Measurements from ENCODE around the gene RUNX1. TPM values are rescaled to one million over a fixed set of nuclear protein-coding genes. Genes with fewer than 3 reads are reported as not detected.
A peak's percentile ranks its signal among the peaks of the same experiment; 100 is the strongest.

The RUNX1 gene
- polyA plus RNA-seq, 1 of the 3 experiments (the other 2 are of a cell fraction): 17.1 TPM

- peak; percentile 74; the same call in 1 of the 2 replicates for TF ChIP-seq FOSL2 (IDR thresholded peaks at IDR 0.05; ENCODE audit: borderline replicate concordance, low read depth)
Observed at GRCh38 chr21:34845521-34846451, 203.3 kb downstream of the RUNX1 start (continued).

GRCh38 chr21:34844924-34845238 is 204.2 kb downstream of the RUNX1 start:
- no peak overlapping the region for H3K9ac ChIP-seq
- CTCF ChIA-PET: no interaction called here
- no peaks in the 10 kb centered on the region for H3K9me2 ChIP-seq
- no peak for TF ChIP-seq RAD21 (IDR thresholded peaks at IDR 0.05; ENCODE audit: low read length)
- no peak for TF ChIP-seq FOSL2 (IDR thresholded peaks at IDR 0.05; ENCODE audit: borderline replicate concordance, low read depth)
- TF ChIP-seq RXRA (IDR thresholded peaks at IDR 0.05; ENCODE audit: borderline replicate concordance, low read depth): no peak
- TF ChIP-seq PBX3 (IDR thresholded peaks at IDR 0.05): no peak
- no peak for TF ChIP-seq RFX5 (IDR thresholded peaks at IDR 0.05; ENCODE audit: low read length)
- no peak for TF ChIP-seq SIN3A (IDR thresholded peaks at IDR 0.05; ENCODE audit: borderline replicate concordance, low read depth, low read length)
- no peak for TF ChIP-seq MXI1 (IDR thresholded peaks at IDR 0.05; ENCODE audit: low read depth, low read length)
- no peak for TF ChIP-seq IRF3 (IDR thresholded peaks at IDR 0.05; ENCODE audit: low read depth, low read length)
- no peak for TF ChIP-seq EP300 (IDR thresholded peaks at IDR 0.05; ENCODE audit: borderline replicate concordance in 1 of 2, low read depth in 1 of 2, low read length in 1 of 2)
- TF ChIP-seq CHD2 (IDR thresholded peaks at IDR 0.05; ENCODE audit: low read length, partially characterized antibody): no peak
- no peak for TF ChIP-seq MAX (IDR thresholded peaks at IDR 0.05; ENCODE audit: low read depth)
- TF ChIP-seq JUND (IDR thresholded peaks at IDR 0.05): no peak
- no peak for TF ChIP-seq USF1 (IDR thresholded peaks at IDR 0.05; ENCODE audit: borderline replicate concordance, low read depth)
- no peak for TF ChIP-seq FOXM1 (IDR thresholded peaks at IDR 0.05; ENCODE audit: low read depth)
- no peak for TF ChIP-seq RCOR1 (IDR thresholded peaks at IDR 0.05; ENCODE audit: low read length)
- no peak for TF ChIP-seq TAF1 (IDR thresholded peaks at IDR 0.05; ENCODE audit: borderline replicate concordance, low read depth, low read length)
- TF ChIP-seq MEF2A (IDR thresholded peaks at IDR 0.05; ENCODE audit: borderline replicate concordance, low read depth): no peak
- no peak for TF ChIP-seq USF2 (IDR thresholded peaks at IDR 0.05; ENCODE audit: borderline replicate concordance, low read depth, low read length)
- TF ChIP-seq POLR2AphosphoS5 (IDR thresholded peaks at IDR 0.05; ENCODE audit: low read depth, low read length): no peak
- no peak for TF ChIP-seq ZBTB33 (IDR thresholded peaks at IDR 0.05; ENCODE audit: borderline replicate concordance, low read depth)
- H3K27me3 ChIP-seq (ENCODE audit: insufficient read depth): no peaks in the 10 kb centered on the region
- 89% methylated on average over 3 of the region's 4 CpGs for WGBS (ENCODE audit: low lambda C conversion rate)
- H3K27ac ChIP-seq (ENCODE audit: low read depth in 2 of 2, low read length in 1 of 2): no peak overlapping the region
- POLR2A ChIA-PET: no interaction called here
- H4K20me1 ChIP-seq (ENCODE audit: insufficient read depth): peaks cover 84% of the 10 kb centered on the region
- H3K4me3 ChIP-seq (ENCODE audit: low read depth in 2 of 2, low read length in 1 of 2): no peak overlapping the region
- no peak overlapping the region for H2AFZ ChIP-seq (ENCODE audit: low read depth)
- H3K79me2 ChIP-seq (ENCODE audit: insufficient read depth): peaks cover 90% of the 10 kb centered on the region
- H3K4me1 ChIP-seq (ENCODE audit: control insufficient read depth in 1 of 2, insufficient read depth in 2 of 2, low read depth in 1 of 2, low read length in 1 of 2): peaks cover 0 to 16% of the 10 kb centered on the region in 2 experiments
- DNase-seq: no peak
- H3K36me3 ChIP-seq (replicated peaks in 1 of 2; ENCODE audit: control insufficient read depth in 1 of 2, insufficient read depth in 2 of 2, low read length in 1 of 2): peaks cover 16 to 55% of the 10 kb centered on the region in 2 experiments
- H3F3A ChIP-seq (replicated peaks; ENCODE audit: insufficient read depth): peaks cover 11% of the 10 kb centered on the region
- H3K9me3 ChIP-seq: no peaks in the 10 kb centered on the region
- no peak overlapping the region for H3K4me2 ChIP-seq
